HTR-8/SVneo (cell line): ENCODE results near the gene SNX2.
A peak's percentile ranks its signal among the peaks of the same experiment; 100 is the strongest.
"Not testable (repeated sequence)": the region's sequence is repeated elsewhere in the genome, so short reads cannot be mapped to it uniquely, and the experiment has no call there.

Experiments
- DNase-seq: peaks from one replicate; pipeline ENCODE4 v3.0.0; 2011; ENCODE audit warnings: low spot score, mixed read lengths; ENCODE audit not compliant: insufficient read length
- FAIRE-seq: peaks from 2 replicates; lab custom pipeline; 2011; peaks lifted over from hg19 to GRCh38; lab: Jason Lieb, UNC

SNX2 gene

GRCh38 chr5:122774861-122775549, at the start of gene SNX2:
Gene SNX2, plus strand, starts transcription at chr5:122775080. Its CDS starts 24 bp downstream, at chr5:122775104.
- FAIRE-seq (peak; percentile 86), DNase-seq (peak; percentile 78)

DNA sequence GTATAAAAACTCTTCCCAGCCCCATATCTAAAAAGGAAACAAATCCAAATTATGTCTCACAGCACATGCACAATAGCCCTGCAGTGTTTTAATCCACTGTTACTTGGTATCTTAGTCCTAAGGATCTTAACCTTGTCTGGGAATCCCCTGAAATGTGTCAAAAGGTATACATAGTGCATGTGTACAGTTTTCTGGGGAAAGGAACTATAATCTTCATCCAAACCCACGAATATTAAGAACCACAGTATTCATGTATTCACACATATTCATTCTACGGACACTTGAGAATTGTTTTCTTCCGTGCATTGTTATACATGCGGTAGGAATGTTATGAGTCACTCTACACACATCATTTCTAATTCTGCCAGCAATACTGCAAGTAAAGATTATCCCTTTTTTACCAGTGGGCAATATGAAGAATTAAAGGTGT, 47.8 kb upstream of the SNX2 start:
- DNase-seq (peak; percentile 49), FAIRE-seq (peak; percentile 63)

DNA sequence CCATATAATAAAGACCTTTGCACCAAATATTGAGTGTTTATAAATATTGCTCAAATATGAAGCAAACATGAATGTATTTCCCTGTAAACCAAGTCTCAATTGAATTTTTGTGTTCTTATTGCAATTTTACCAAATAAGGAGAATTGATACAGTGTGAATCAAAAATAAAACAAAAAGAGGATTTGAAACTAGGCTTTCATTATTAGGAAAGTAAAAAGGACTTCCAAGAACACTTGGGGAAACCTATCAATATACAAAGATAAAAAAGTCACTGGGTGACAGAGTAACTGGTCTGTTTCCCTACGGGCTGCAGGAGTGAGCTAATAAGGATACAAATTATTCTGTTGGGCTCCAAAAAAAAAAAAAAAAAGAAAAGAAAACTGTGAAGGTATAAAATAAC, 44.8 kb upstream of the SNX2 start:
- DNase-seq (no peak), FAIRE-seq (no peak)

GRCh38 chr5:122730456-122730855, 44.4 kb upstream of the SNX2 start:
- DNase-seq (no peak), FAIRE-seq (no peak)

GRCh38 chr5:122736086-122736845, 38.6 kb upstream of the SNX2 start:
- DNase-seq: no peak
- FAIRE-seq: no peak

- FAIRE-seq (no peak), DNase-seq (no peak)
Observed at GRCh38 chr5:122738088-122738487, 36.8 kb upstream of the SNX2 start.

- FAIRE-seq (no peak), DNase-seq (no peak)
Observed at GRCh38 chr5:122741681-122742080, 33.2 kb upstream of the SNX2 start.

DNA sequence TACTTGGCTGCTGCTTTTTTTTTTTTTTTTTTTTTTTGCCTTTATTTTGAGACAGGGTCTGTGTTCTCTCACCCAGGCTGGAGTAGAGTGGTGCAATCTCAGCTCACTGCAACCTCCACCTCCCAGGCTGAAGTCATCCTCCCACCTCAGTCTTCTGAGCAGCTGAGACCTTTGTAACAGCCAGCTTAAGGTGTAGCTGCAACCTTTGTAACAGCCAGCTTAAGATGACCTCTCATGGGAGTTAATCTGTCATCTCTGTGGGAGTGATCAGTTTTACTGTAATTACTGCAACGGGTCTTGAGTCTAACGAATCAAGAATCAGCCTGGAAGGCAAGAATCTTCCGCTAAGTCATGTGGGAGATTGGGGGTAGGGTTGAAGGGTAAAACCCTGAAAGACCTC, 31.6 kb upstream of the SNX2 start:
- FAIRE-seq (no peak), DNase-seq (no peak)

DNA sequence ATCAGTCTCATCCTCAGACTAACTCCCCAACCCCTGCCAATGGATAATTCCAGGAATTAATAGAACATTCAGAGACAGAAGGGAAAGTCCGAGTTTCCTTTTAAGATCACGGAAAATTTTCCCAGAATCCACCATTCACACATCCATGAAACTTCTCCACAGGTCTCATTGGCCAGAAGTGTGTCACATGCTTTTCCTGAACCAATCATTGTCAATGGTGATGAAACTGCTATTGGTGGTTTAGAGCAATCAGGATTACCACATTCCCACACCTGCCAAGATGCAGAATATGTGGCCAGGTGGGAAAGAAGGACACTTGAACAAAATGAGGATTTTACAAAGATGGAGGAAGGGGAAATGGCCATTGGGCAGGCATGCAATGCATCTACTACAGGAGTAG, 29.3 kb upstream of the SNX2 start:
- DNase-seq: no peak
- no peak for FAIRE-seq

- DNase-seq (no peak), FAIRE-seq (no peak)
Observed at GRCh38 chr5:122749886-122750285, 25.0 kb upstream of the SNX2 start.

- peak; percentile 53 for DNase-seq
- no peak for FAIRE-seq
Observed at GRCh38 chr5:122751293-122751782, 23.5 kb upstream of the SNX2 start.

DNA sequence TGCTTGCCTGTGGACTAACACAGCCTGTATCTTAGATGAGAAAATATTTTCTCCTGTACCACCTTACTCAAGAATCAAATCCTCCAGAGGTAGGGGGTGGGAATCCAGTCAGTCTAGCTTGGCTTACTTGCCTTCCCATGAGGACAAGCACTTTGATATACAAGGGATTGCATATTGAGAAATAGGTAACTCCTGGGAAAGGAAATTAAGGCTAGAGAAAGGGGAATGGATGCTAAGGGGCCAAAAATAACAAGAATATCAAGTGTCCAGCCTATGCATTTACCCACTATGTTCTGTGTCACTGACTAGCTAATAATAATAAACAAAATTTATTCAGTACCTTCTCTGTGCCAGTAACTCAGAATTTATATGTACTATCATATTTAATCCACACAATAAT, 21.4 kb upstream of the SNX2 start:
- FAIRE-seq (no peak), DNase-seq (no peak)

DNA sequence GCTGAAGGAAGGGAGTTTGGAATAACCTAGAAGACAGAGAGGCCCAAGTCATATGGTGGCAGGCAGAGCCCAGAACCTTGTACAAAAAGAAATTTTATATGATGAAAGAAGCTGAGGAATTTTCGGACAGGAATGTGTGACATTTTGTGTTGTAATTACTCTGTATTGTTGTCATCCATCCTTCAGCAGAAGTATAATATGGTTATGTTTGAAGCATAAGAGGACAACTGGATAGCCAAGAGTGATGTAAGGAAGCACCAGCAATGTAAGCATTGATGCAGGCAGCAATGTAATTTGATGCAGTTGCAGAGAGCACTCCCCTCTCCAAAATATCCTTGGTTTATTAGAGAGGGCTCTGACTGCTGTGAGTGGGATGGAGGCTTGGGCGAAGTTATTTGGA, 19.1 kb upstream of the SNX2 start:
- no peak for FAIRE-seq
- DNase-seq: no peak

DNA sequence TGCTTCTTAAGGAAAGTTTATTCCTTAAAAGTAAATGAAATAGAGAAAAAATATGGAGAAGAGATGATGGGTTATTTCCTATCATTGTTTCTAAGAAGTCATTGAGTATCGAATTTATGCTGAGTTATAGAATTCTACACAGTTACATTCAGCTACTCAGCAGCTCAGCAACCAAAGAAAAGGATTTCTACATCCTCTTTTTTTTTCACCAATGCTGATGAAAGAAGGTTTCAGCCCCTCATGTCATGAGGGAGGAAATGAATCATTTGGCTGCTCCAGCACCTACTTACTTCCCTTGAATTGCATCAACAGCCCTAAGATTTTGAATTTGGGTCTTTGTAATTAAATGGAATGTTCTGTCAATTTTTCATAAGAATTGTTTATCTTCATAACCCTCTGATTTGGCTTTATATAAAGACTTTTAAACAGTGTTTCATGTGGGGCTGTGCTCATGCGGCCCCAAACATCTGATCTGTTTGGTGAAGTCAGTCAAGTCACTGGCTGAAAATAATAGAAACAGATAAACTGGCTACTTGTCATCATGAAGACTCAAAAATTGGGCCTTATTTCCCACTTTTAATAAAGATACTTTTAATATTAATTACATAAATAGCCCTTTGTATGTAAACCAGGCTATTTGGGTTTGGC, 18.5 kb upstream of the SNX2 start:
- FAIRE-seq (no peak), DNase-seq (peak; percentile 24)

DNA sequence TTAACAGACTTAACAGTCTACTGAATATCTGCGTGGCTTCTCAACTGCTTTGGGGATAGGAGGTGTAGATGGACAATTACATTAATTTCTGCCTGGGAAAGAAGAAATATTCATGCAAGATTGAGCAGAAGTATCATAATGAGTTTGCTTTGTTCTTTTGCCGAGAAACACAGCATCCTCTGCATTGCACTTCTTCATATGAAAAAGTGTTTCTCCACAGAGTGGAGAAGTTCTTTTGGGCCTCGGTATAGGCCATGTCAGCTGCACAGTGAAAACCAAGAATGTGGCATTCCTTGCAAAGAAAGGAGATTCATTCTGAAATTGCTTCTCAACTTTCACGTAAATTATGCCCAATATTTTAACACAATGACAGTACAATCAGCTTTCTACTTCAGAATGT, 17.6 kb upstream of the SNX2 start:
- FAIRE-seq (no peak), DNase-seq (no peak)

- no peak for DNase-seq
- no peak for FAIRE-seq
Observed at GRCh38 chr5:122759241-122760070, 15.4 kb upstream of the SNX2 start.

DNA sequence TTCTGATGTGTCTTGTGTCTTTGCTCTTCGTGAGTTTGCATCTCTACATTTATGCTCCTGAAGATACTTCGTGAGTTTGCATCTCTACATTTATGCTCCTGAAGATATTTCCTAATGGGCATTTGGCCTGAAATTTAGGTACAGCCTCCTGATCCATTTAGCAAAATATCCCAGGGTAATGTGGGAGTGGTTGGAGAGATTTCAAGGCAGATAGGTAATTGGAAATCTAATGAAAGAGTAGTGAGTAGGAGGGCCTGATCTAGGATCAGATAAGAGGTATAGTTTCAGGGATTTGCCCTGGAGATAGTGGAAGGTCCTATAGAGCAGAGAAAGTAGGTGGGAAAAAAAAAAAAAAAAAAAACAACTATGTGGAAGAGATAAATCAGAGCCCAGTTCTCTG, 14.6 kb upstream of the SNX2 start:
- no peak for FAIRE-seq
- no peak for DNase-seq

DNA sequence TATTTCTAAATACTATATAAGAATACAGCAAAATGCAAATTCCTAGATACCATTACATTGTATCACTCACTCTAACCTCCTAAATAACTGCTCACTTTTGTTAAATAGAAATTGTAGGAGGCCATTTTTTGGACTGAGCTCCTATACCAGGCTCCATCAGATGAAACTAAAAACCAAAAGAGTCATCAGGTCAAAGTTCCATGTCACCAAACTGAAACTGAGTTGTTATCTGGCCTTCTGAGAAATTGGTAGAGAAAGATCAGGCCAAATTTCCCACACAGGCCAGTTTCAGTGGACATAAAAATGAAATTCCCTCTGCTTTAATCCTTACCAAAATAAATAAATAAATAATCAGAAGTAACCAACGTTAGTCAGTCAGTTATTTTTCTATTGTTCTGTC, 13.8 kb upstream of the SNX2 start:
- DNase-seq (no peak), FAIRE-seq (no peak)

DNA sequence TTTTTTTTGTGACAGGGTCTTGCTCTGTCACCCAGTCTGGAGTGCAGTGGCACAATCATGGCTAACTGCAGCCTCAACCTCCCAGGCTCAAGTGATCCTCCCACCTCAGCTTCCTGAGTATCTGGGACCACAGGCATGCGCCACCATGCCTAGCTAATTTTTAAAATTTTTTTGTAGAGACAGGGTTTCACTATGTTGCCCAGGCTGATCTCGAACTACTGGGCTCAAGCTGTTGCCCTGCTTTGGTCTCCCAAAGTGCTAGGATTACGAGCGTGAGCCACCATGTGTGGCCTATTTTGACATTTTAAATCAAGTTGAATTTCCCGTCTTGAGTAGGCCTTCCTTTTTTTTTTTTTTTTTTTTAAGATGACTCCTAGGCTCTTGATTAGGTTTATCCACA, 13.0 kb upstream of the SNX2 start:
- not testable (repeated sequence) for FAIRE-seq, DNase-seq

DNA sequence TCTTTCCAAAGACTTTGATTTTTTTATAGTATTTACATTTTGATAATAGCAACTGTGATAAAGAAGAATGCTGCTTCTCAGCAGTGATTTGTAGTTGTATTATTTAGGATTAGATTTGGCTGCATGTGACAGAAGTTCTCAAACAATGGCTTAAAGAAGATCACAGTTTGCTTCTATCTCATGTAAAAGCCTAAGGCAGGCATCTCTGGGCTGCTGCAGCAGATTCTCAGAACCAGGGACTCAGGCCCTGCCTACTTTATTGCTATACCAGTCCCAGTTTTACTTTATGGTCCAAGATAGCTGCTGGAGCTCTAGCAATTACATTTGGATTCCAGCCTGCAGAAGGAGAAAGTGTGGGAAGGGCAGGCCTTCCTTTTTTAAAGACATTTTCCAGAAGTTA, 8.8 kb upstream of the SNX2 start:
- FAIRE-seq: no peak

More for the DNA sequence above, 8.8 kb upstream of the SNX2 start:
- no peak for DNase-seq
